ENCODE data around the gene SMAD6.

Gene SMAD6

GRCh38 chr15:66775127-66776105 is 73.4 kb downstream of the SMAD6 start:
- DNase-seq (ENCODE audit: low read depth in 2 of 2): no peak

GRCh38 chr15:66777054-66777453 is 75.0 kb downstream of the SMAD6 start:
- no peak for DNase-seq (ENCODE audit: low read depth in 2 of 2)

GRCh38 chr15:66777596-66778313 is 75.7 kb downstream of the SMAD6 start:
- no peak for DNase-seq (ENCODE audit: low read depth in 2 of 2)

GRCh38 chr15:66778314-66778665 is 76.3 kb downstream of the SMAD6 start:
- DNase-seq (ENCODE audit: low read depth in 2 of 2): no peak

GRCh38 chr15:66778716-66779115 is 76.7 kb downstream of the SMAD6 start:
- DNase-seq (ENCODE audit: low read depth in 2 of 2): no peak

GRCh38 chr15:66779331-66780009 is 77.4 kb downstream of the SMAD6 start:
- no peak for DNase-seq (ENCODE audit: low read depth in 2 of 2)

- DNase-seq (ENCODE audit: low read depth in 2 of 2): no peak
Measured at GRCh38 chr15:66780172-66780972, 78.3 kb downstream of the SMAD6 start.

- DNase-seq (ENCODE audit: low read depth in 2 of 2): no peak
Measured at GRCh38 chr15:66780973-66781718, 79.1 kb downstream of the SMAD6 start.

GRCh38 chr15:66782785-66783184 is 80.7 kb downstream of the SMAD6 start:
- DNase-seq (ENCODE audit: low read depth in 2 of 2): no peak

- DNase-seq (ENCODE audit: low read depth in 2 of 2): no peak
Measured at GRCh38 chr15:66783314-66783713, 81.3 kb downstream of the SMAD6 start.

- no peak for DNase-seq (ENCODE audit: low read depth in 2 of 2)
Measured at GRCh38 chr15:66783725-66784124, 81.7 kb downstream of the SMAD6 start.

GRCh38 chr15:66784174-66784573 is 82.1 kb downstream of the SMAD6 start:
- no peak for DNase-seq (ENCODE audit: low read depth in 2 of 2)

GRCh38 chr15:66785637-66786036 is 83.6 kb downstream of the SMAD6 start:
- no peak for DNase-seq (ENCODE audit: low read depth in 2 of 2)

- no peak for DNase-seq (ENCODE audit: low read depth in 2 of 2)
Measured at GRCh38 chr15:66786222-66786621, 84.2 kb downstream of the SMAD6 start.

GRCh38 chr15:66786708-66787488 is 84.9 kb downstream of the SMAD6 start:
- DNase-seq (ENCODE audit: low read depth in 2 of 2): no peak

- no peak for DNase-seq (ENCODE audit: low read depth in 2 of 2)
Measured at GRCh38 chr15:66787489-66787871, 85.4 kb downstream of the SMAD6 start.

- no peak for DNase-seq (ENCODE audit: low read depth in 2 of 2)
Measured at GRCh38 chr15:66788024-66788423, 86.0 kb downstream of the SMAD6 start.

- no peak for DNase-seq (ENCODE audit: low read depth in 2 of 2)
Measured at GRCh38 chr15:66789029-66790025, 87.3 kb downstream of the SMAD6 start.

- DNase-seq (ENCODE audit: low read depth in 2 of 2): no peak
Measured at GRCh38 chr15:66795851-66796250, 93.8 kb downstream of the SMAD6 start.
